ENCODE data around the gene PTPRC.

GRCh38 chr1:198611219-198611618 is 27.6 kb upstream of the PTPRC start:
- TF ChIP-seq, protein P1, sequence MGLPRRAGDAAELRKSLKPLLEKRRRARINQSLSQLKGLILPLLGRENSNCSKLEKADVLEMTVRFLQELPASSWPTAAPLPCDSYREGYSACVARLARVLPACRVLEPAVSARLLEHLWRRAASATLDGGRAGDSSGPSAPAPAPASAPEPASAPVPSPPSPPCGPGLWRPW (IDR thresholded peaks at IDR 0.05), result no peak
- TF ChIP-seq SMC3 (IDR thresholded peaks at IDR 0.05) (no peak), RAD21 (conservative IDR thresholded peaks at IDR 0.05 in 1 of 2, IDR thresholded peaks at IDR 0.05 in 1 of 2) (no peak), TP53 (CRISPR knock-in tag; IDR thresholded peaks at IDR 0.05) (no peak), POLR2A (IDR thresholded peaks at IDR 0.05; ENCODE audit: low read length) (no peak), GATA3 (IDR thresholded peaks at IDR 0.05; ENCODE audit: borderline replicate concordance) (no peak), CBX8 (IDR thresholded peaks at IDR 0.05) (no peak), SREBF2 (IDR thresholded peaks at IDR 0.05) (no peak), ZSCAN20 (CRISPR knock-in tag; IDR thresholded peaks at IDR 0.05) (no peak)
- TF ChIP-seq, protein P2, sequence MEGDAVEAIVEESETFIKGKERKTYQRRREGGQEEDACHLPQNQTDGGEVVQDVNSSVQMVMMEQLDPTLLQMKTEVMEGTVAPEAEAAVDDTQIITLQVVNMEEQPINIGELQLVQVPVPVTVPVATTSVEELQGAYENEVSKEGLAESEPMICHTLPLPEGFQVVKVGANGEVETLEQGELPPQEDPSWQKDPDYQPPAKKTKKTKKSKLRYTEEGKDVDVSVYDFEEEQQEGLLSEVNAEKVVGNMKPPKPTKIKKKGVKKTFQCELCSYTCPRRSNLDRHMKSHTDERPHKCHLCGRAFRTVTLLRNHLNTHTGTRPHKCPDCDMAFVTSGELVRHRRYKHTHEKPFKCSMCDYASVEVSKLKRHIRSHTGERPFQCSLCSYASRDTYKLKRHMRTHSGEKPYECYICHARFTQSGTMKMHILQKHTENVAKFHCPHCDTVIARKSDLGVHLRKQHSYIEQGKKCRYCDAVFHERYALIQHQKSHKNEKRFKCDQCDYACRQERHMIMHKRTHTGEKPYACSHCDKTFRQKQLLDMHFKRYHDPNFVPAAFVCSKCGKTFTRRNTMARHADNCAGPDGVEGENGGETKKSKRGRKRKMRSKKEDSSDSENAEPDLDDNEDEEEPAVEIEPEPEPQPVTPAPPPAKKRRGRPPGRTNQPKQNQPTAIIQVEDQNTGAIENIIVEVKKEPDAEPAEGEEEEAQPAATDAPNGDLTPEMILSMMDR (IDR thresholded peaks at IDR 0.05), result no peak
- TF ChIP-seq, protein P3, sequence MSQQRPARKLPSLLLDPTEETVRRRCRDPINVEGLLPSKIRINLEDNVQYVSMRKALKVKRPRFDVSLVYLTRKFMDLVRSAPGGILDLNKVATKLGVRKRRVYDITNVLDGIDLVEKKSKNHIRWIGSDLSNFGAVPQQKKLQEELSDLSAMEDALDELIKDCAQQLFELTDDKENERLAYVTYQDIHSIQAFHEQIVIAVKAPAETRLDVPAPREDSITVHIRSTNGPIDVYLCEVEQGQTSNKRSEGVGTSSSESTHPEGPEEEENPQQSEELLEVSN (IDR thresholded peaks at IDR 0.05; ENCODE audit: borderline replicate concordance, low read depth), result no peak
